Measurements from ENCODE around the gene PLCB1. TPM values are rescaled to one million over a fixed set of nuclear protein-coding genes. Genes with fewer than 3 reads are reported as not detected.

PLCB1 gene
- total RNA-seq, 3 donors from 2014 or later: 7.2 to 50.7 (median 8.8) TPM

DNA sequence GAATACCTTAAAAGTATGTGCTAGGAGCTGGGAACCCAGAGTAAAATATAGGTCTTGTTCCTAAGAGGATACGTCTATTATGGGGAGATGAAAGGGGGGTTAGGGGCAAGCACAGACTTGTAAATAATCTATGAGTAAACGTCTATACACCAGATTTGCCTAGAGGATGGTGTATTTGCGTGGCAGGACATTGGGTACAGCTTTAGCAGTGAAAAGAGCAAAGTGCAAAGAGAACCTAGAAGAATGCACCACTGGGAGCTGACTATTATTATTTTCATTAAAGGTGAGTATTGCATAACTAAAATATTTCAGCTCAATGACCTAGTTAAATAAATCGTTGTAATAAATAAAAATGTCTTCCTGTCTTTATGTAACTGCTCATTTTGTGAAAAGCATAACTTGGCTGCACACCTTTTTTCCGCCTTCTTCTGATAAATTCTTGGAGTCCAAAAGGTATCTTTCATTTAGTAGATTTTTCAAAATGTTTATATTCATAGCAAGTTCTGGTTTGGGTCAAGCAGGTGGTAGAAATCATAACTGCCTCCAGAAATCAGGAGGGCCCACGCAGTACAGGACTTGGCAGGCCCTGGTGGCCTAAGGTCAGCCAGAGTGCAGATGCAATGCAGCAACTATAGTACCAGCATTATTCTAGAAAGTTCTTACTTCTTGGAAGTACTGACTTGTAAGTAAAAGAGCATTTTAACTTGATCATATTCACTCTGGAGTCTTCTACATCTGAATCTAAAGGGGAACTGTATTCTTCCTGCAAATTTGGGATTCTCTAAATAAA lies 357.2 kb downstream of the PLCB1 start:
- DNase-seq (no peak), ATAC-seq (no peak)
- H3K4me3 ChIP-seq: no peak overlapping the region
- TF ChIP-seq CTCF (IDR thresholded peaks at IDR 0.05): no peak
- intact Hi-C loops (cut with DNase I, micrococcal nuclease): no loop called here
- H3K36me3 ChIP-seq (ENCODE audit: low read depth): no peaks in the 10 kb centered on the region
- H3K4me1 ChIP-seq (ENCODE audit: low read depth): no peaks in the 10 kb centered on the region
- H3K9me3 ChIP-seq: no peaks in the 10 kb centered on the region

DNA sequence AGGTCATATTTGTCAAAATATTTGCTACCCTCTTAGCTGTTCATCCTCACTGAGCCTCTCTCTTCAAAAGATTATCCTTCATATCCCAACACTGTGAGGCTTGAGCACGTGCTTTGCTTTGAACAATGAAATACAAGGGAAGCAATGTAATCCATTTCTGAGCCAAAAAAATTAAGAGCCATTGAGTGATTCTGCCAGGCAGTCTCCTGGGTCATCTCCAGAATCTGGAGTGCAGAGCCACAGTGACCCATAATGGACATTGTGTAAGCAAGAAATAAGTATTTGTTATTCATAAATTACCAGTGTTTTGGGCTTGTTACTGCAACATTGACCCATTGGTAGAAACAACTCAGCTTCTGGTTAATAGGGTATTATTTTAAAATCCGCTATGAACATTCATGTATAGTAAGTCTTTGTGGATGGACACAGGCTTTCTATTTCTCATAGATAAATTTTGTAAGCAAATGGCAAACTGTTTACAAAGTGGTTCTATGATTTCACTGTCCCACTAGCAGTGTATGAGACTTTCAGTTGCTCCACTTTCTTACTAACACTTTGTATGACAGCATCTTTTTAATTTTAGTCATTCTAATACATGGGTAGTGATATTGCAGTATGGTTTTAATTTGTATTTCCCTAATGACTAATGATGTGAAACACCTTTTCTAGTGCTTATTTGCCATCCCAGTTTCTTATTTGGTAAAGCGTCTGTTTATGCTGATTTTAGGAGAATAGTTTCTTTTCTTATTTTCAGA lies 358.2 kb downstream of the PLCB1 start:
- no peak for ATAC-seq
- no peak for DNase-seq
- Histone ChIP-seq H3K4me3 (no peak overlapping the region), H3K36me3 (ENCODE audit: low read depth) (no peaks in the 10 kb centered on the region), H3K9me3 (no peaks in the 10 kb centered on the region), H3K4me1 (ENCODE audit: low read depth) (no peaks in the 10 kb centered on the region)
- intact Hi-C loops (cut with DNase I, micrococcal nuclease): no loop called here
- no peak for TF ChIP-seq CTCF (IDR thresholded peaks at IDR 0.05)

DNA sequence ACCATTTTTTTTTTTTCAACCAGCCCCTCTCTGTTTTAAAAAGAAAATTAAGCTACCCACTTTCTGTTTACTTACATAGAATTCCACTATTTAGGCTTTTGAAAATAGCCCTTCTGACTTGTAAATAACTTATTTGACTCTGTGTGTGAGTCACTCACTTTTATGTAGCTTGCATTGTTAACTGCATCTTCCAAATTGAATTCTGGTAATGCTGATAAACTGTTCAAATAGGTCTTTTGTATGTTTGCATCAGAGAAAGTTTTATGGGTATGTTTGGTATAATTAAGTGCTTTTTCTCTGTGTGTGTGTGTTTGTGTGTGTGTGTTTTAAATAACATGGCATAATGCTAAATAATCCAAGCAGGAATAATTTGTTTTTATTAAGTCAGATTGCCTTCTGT lies 360.1 kb downstream of the PLCB1 start:
- TF ChIP-seq CTCF (IDR thresholded peaks at IDR 0.05): no peak
- H3K4me3 ChIP-seq: no peak overlapping the region
- intact Hi-C loops (cut with DNase I, micrococcal nuclease): no loop called here

GRCh38 chr20:8498571-8498970 lies 366.5 kb downstream of the PLCB1 start:
- no peaks in the 10 kb centered on the region for H3K4me1 ChIP-seq (ENCODE audit: low read depth)
- no peak for DNase-seq
- H3K9me3 ChIP-seq: no peaks in the 10 kb centered on the region
- TF ChIP-seq CTCF (IDR thresholded peaks at IDR 0.05): no peak
- H3K36me3 ChIP-seq (ENCODE audit: low read depth): no peaks in the 10 kb centered on the region
- intact Hi-C loops (cut with DNase I, micrococcal nuclease): no loop called here
- no peak overlapping the region for H3K4me3 ChIP-seq
- ATAC-seq: no peak

More for the DNA sequence above, 360.1 kb downstream of the PLCB1 start:
- no peaks in the 10 kb centered on the region for H3K36me3 ChIP-seq (ENCODE audit: low read depth)
- H3K4me1 ChIP-seq (ENCODE audit: low read depth): no peaks in the 10 kb centered on the region
- DNase-seq (no peak), ATAC-seq (no peak)
- H3K9me3 ChIP-seq: no peaks in the 10 kb centered on the region

DNA sequence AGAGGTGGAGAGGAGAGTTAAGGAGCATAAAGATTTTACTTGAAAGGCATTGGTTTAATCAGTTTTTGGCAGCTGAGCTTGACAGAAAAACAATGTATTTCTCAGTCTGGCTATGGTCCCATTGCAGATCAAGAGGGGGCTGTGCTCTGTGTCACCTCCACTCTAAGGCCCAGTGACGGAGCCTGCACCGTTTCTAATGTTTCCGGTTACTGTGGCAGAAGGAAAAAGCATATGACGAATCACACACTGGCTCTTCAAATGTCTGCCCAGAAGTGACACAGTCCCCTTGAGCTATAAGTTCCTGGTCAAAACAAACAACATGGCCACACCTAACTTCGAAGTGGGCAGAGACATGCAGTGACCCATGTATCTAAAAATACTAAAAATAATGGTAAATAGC lies 372.0 kb downstream of the PLCB1 start:
- Histone ChIP-seq H3K36me3 (ENCODE audit: low read depth) (no peaks in the 10 kb centered on the region), H3K4me1 (ENCODE audit: low read depth) (no peaks in the 10 kb centered on the region), H3K9me3 (no peaks in the 10 kb centered on the region), H3K4me3 (no peak overlapping the region)
- intact Hi-C loops (cut with DNase I, micrococcal nuclease): no loop called here
- DNase-seq (no peak), ATAC-seq (no peak)
- TF ChIP-seq CTCF (IDR thresholded peaks at IDR 0.05): no peak

Data from mucosa of descending colon (tissue), 3 donors.